ENCODE measurements around the gene ARHGDIG. TPM values are rescaled to one million over a fixed set of nuclear protein-coding genes. Genes with fewer than 3 reads are reported as not detected.
"Not testable (repeated sequence)": the region's sequence is repeated elsewhere in the genome, so short reads cannot be mapped to it uniquely, and the experiment has no call there.

The ARHGDIG gene
- total and polyA plus RNA-seq, 2 donors, result 0.95 to 2.3 TPM

DNA sequence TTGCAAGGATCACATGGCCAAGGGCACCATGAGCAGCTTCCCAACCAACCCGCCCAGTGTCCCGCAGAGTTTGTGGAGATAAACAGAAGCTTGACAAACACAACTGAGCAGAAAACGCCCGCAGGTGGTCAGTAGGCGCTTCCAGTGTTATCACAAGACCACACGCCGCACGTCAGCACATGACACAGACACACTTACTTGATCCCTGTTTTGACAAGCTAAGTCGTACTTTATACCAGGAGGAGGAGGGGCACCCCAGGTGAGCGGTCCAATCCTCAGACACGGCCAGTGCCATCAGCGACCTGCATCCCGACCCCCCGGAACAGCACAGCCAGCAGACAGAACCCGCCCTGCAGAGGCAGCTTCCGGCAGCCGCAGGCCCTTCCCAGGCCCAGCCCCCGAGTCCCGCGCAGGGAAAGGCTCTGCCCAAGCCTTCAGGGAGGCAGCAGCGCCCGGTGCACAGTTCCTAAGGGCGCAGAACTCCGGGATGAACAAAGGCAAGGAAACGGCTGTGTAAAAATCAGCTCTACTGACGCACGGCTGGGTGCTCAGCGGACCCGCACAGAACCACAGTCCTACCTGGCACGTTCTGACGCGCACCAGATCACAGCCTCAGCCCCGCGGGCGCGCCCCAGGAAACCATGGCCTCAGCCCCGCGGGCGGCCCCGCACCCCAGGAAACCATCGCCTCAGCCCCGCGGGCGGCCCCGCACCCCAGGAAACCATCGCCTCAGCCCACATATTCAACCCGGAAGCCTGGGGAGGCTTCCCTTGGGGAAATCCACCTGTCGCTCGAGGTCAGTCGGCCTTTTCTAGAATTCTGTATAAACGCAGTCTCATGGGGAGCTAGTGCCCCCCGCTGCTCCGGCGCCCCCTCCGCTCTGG lies 44.3 kb downstream of the ARHGDIG start:
- H3K36me3 ChIP-seq (ENCODE audit: insufficient read depth), result no peaks in the 10 kb centered on the region
- no peak overlapping the region for H3K27ac ChIP-seq (ENCODE audit: low read depth)
- H3K4me1 ChIP-seq (ENCODE audit: insufficient read depth), result no peaks in the 10 kb centered on the region
- 64% methylated on average over 55 of the region's 55 CpGs for WGBS
- no peak overlapping the region for H3K4me3 ChIP-seq (ENCODE audit: low read depth, low read length)
- DNase-seq (ENCODE audit: extremely low spot score), result no peak

GRCh38 chr16:325375-326145 lies 45.2 kb downstream of the ARHGDIG start:
- Histone ChIP-seq H3K4me3 (ENCODE audit: low read depth, low read length) (no peak overlapping the region), H3K27ac (ENCODE audit: low read depth) (no peak overlapping the region), H3K36me3 (ENCODE audit: insufficient read depth) (no peaks in the 10 kb centered on the region), H3K4me1 (ENCODE audit: insufficient read depth) (no peaks in the 10 kb centered on the region)
- no peak for DNase-seq (ENCODE audit: extremely low spot score)
- WGBS, result 90% methylated on average over 28 of the region's 28 CpGs

GRCh38 chr16:330741-331140 lies 50.4 kb downstream of the ARHGDIG start:
- DNase-seq (ENCODE audit: extremely low spot score), result no peak
- no peak overlapping the region for H3K27ac ChIP-seq (ENCODE audit: low read depth)
- H3K4me1 ChIP-seq (ENCODE audit: insufficient read depth), result no peaks in the 10 kb centered on the region
- 56% methylated on average over 2 of the region's 2 CpGs for WGBS
- no peak overlapping the region for H3K4me3 ChIP-seq (ENCODE audit: low read depth, low read length)
- H3K36me3 ChIP-seq (ENCODE audit: insufficient read depth), result no peaks in the 10 kb centered on the region

GRCh38 chr16:331181-331814 lies 50.9 kb downstream of the ARHGDIG start:
- peak; percentile 42 for DNase-seq (ENCODE audit: extremely low spot score)
- not testable (repeated sequence) for H3K27ac ChIP-seq (ENCODE audit: low read depth); H3K36me3 ChIP-seq (ENCODE audit: insufficient read depth); H3K4me1 ChIP-seq (ENCODE audit: insufficient read depth); H3K4me3 ChIP-seq (ENCODE audit: low read depth, low read length)
- WGBS, result 40% methylated on average over 6 of the region's 6 CpGs

Other genes starting within 250 kb of the ARHGDIG start
- 3.4 TPM for gene POLR3K, start 227.0 kb upstream of the ARHGDIG start, total RNA-seq
- 16.8 TPM for gene POLR3K, start 227.0 kb upstream of the ARHGDIG start, polyA plus RNA-seq
- gene SNRNP25, start 226.8 kb upstream of the ARHGDIG start, total RNA-seq, result 9.5 TPM
- 29.5 TPM for gene SNRNP25, start 226.8 kb upstream of the ARHGDIG start, polyA plus RNA-seq
- gene RHBDF1, start 208.0 kb upstream of the ARHGDIG start, total RNA-seq, result 34.7 TPM
- gene RHBDF1, start 208.0 kb upstream of the ARHGDIG start, polyA plus RNA-seq, result 50.3 TPM
- gene MPG, start 202.4 kb upstream of the ARHGDIG start, total RNA-seq, result 58.8 TPM
- gene MPG, start 202.4 kb upstream of the ARHGDIG start, polyA plus RNA-seq, result 89.6 TPM
- 9.7 TPM for gene NPRL3, start 141.9 kb upstream of the ARHGDIG start, total RNA-seq
- gene NPRL3, start 141.9 kb upstream of the ARHGDIG start, polyA plus RNA-seq, result 25.5 TPM
- 0.85 TPM for gene HBZ, start 127.9 kb upstream of the ARHGDIG start, total RNA-seq
- 0.47 TPM for gene HBZ, start 127.9 kb upstream of the ARHGDIG start, polyA plus RNA-seq
- 14.8 TPM for gene HBM, start 114.6 kb upstream of the ARHGDIG start, total RNA-seq
- not detected for gene HBM, start 114.6 kb upstream of the ARHGDIG start, polyA plus RNA-seq
- 648 TPM for gene HBA2, start 107.7 kb upstream of the ARHGDIG start, total RNA-seq
- gene HBA2, start 107.7 kb upstream of the ARHGDIG start, polyA plus RNA-seq, result 22.6 TPM
- 472 TPM for gene HBA1, start 103.9 kb upstream of the ARHGDIG start, total RNA-seq
- gene HBA1, start 103.9 kb upstream of the ARHGDIG start, polyA plus RNA-seq, result 9.7 TPM
- gene HBQ1, start 100.1 kb upstream of the ARHGDIG start, total RNA-seq, result not detected
- gene HBQ1, start 100.1 kb upstream of the ARHGDIG start, polyA plus RNA-seq, result not detected
- 112 TPM for gene LUC7L, start 51.1 kb upstream of the ARHGDIG start, total RNA-seq
- 47.0 TPM for gene LUC7L, start 51.1 kb upstream of the ARHGDIG start, polyA plus RNA-seq
- 38.8 TPM for gene FAM234A, start 45.8 kb upstream of the ARHGDIG start, total RNA-seq
- 115 TPM for gene FAM234A, start 45.8 kb upstream of the ARHGDIG start, polyA plus RNA-seq
- 2.4 TPM for gene RGS11, start 4.6 kb upstream of the ARHGDIG start, total RNA-seq
- gene RGS11, start 4.6 kb upstream of the ARHGDIG start, polyA plus RNA-seq, result 6.9 TPM
- 1.1 TPM for gene PDIA2, start 2.6 kb downstream of the ARHGDIG start, total RNA-seq
- 0.19 TPM for gene PDIA2, start 2.6 kb downstream of the ARHGDIG start, polyA plus RNA-seq
- 9.9 TPM for gene AXIN1, start 72.1 kb downstream of the ARHGDIG start, total RNA-seq
- gene AXIN1, start 72.1 kb downstream of the ARHGDIG start, polyA plus RNA-seq, result 25.0 TPM
- gene MRPL28, start 89.9 kb downstream of the ARHGDIG start, total RNA-seq, result 20.3 TPM
- 81.1 TPM for gene MRPL28, start 89.9 kb downstream of the ARHGDIG start, polyA plus RNA-seq
- gene PGAP6, start 101.4 kb downstream of the ARHGDIG start, total RNA-seq, result 15.9 TPM
- gene PGAP6, start 101.4 kb downstream of the ARHGDIG start, polyA plus RNA-seq, result 53.8 TPM
- 29.0 TPM for gene NME4, start 116.6 kb downstream of the ARHGDIG start, total RNA-seq
- 246 TPM for gene NME4, start 116.6 kb downstream of the ARHGDIG start, polyA plus RNA-seq
- 5.3 TPM for gene DECR2, start 121.3 kb downstream of the ARHGDIG start, total RNA-seq
- gene DECR2, start 121.3 kb downstream of the ARHGDIG start, polyA plus RNA-seq, result 20.6 TPM
- gene RAB11FIP3, start 145.1 kb downstream of the ARHGDIG start, total RNA-seq, result 16.8 TPM
- gene RAB11FIP3, start 145.1 kb downstream of the ARHGDIG start, polyA plus RNA-seq, result 57.0 TPM
- 12.7 TPM for gene CAPN15, start 247.1 kb downstream of the ARHGDIG start, total RNA-seq
- 30.3 TPM for gene CAPN15, start 247.1 kb downstream of the ARHGDIG start, polyA plus RNA-seq

Data from urinary bladder (tissue), 4 donors.